ENCODE results near the gene TRABD2A. TPM values are rescaled to one million over a fixed set of nuclear protein-coding genes. Genes with fewer than 3 reads are reported as not detected.

TRABD2A gene
- total and polyA plus RNA-seq, 2 of the 13 experiments (the other 11 are each of a cell fraction or from before 2014, with no cell fraction given): 0.15 TPM; not detected in 1

DNA sequence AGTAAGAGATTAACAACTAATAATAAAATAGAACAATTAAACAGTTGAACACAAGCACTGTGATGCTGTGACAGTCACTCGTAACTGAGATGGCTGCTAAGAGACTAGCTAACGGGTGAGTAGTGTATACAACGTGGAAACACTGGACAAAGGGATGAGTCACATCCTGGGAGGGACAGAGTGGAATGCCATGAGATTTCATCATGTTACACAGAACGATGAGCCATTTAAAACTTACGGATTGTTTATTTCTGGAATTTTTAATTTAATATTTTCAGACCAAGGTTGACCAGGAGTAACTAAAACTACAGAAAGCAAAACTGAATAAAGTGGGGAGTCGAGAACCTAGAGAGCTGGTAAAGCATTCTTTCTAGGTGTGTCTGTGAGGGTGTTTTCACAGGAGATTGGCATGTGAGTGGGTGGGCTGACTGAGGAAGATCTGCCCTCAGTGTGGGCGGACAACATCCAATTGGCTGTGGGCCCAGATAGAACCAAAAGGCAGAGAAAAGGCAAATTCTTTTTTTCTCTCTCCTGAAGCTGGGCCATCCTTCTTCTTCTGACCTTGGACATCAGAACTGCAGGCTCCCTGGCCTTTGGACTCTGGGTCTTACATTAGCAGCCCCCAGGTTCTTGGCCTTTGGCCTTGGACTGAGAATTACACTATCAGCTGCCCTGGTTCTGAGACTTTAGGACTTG is 39.1 kb upstream of the TRABD2A start (continued):
- TF ChIP-seq ZNF800 (CRISPR knock-in tag; IDR thresholded peaks at IDR 0.05): no peak
- TF ChIP-seq ARHGAP35 (CRISPR knock-in tag; IDR thresholded peaks at IDR 0.05; ENCODE audit: borderline replicate concordance): no peak
- 0 out of 2 replicates have a peak, but pooled peaks have one; percentile 59 for TF ChIP-seq ZNF589 (CRISPR knock-in tag; conservative IDR thresholded peaks at IDR 0.05)
- TF ChIP-seq, protein P1, sequence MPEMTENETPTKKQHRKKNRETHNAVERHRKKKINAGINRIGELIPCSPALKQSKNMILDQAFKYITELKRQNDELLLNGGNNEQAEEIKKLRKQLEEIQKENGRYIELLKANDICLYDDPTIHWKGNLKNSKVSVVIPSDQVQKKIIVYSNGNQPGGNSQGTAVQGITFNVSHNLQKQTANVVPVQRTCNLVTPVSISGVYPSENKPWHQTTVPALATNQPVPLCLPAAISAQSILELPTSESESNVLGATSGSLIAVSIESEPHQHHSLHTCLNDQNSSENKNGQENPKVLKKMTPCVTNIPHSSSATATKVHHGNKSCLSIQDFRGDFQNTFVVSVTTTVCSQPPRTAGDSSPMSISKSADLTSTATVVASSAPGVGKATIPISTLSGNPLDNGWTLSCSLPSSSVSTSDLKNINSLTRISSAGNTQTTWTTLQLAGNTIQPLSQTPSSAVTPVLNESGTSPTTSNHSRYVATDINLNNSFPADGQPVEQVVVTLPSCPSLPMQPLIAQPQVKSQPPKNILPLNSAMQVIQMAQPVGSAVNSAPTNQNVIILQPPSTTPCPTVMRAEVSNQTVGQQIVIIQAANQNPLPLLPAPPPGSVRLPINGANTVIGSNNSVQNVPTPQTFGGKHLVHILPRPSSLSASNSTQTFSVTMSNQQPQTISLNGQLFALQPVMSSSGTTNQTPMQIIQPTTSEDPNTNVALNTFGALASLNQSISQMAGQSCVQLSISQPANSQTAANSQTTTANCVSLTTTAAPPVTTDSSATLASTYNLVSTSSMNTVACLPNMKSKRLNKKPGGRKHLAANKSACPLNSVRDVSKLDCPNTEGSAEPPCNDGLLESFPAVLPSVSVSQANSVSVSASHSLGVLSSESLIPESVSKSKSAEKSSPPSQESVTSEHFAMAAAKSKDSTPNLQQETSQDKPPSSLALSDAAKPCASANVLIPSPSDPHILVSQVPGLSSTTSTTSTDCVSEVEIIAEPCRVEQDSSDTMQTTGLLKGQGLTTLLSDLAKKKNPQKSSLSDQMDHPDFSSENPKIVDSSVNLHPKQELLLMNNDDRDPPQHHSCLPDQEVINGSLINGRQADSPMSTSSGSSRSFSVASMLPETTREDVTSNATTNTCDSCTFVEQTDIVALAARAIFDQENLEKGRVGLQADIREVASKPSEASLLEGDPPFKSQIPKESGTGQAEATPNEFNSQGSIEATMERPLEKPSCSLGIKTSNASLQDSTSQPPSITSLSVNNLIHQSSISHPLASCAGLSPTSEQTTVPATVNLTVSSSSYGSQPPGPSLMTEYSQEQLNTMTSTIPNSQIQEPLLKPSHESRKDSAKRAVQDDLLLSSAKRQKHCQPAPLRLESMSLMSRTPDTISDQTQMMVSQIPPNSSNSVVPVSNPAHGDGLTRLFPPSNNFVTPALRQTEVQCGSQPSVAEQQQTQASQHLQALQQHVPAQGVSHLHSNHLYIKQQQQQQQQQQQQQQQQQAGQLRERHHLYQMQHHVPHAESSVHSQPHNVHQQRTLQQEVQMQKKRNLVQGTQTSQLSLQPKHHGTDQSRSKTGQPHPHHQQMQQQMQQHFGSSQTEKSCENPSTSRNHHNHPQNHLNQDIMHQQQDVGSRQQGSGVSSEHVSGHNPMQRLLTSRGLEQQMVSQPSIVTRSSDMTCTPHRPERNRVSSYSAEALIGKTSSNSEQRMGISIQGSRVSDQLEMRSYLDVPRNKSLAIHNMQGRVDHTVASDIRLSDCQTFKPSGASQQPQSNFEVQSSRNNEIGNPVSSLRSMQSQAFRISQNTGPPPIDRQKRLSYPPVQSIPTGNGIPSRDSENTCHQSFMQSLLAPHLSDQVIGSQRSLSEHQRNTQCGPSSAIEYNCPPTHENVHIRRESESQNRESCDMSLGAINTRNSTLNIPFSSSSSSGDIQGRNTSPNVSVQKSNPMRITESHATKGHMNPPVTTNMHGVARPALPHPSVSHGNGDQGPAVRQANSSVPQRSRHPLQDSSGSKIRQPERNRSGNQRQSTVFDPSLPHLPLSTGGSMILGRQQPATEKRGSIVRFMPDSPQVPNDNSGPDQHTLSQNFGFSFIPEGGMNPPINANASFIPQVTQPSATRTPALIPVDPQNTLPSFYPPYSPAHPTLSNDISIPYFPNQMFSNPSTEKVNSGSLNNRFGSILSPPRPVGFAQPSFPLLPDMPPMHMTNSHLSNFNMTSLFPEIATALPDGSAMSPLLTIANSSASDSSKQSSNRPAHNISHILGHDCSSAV (CRISPR knock-in tag; IDR thresholded peaks at IDR 0.05; ENCODE audit: borderline replicate concordance): no peak
- TF ChIP-seq, protein P2, sequence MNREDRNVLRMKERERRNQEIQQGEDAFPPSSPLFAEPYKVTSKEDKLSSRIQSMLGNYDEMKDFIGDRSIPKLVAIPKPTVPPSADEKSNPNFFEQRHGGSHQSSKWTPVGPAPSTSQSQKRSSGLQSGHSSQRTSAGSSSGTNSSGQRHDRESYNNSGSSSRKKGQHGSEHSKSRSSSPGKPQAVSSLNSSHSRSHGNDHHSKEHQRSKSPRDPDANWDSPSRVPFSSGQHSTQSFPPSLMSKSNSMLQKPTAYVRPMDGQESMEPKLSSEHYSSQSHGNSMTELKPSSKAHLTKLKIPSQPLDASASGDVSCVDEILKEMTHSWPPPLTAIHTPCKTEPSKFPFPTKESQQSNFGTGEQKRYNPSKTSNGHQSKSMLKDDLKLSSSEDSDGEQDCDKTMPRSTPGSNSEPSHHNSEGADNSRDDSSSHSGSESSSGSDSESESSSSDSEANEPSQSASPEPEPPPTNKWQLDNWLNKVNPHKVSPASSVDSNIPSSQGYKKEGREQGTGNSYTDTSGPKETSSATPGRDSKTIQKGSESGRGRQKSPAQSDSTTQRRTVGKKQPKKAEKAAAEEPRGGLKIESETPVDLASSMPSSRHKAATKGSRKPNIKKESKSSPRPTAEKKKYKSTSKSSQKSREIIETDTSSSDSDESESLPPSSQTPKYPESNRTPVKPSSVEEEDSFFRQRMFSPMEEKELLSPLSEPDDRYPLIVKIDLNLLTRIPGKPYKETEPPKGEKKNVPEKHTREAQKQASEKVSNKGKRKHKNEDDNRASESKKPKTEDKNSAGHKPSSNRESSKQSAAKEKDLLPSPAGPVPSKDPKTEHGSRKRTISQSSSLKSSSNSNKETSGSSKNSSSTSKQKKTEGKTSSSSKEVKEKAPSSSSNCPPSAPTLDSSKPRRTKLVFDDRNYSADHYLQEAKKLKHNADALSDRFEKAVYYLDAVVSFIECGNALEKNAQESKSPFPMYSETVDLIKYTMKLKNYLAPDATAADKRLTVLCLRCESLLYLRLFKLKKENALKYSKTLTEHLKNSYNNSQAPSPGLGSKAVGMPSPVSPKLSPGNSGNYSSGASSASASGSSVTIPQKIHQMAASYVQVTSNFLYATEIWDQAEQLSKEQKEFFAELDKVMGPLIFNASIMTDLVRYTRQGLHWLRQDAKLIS (CRISPR knock-in tag; IDR thresholded peaks at IDR 0.05): no peak
- TF ChIP-seq, protein P3, sequence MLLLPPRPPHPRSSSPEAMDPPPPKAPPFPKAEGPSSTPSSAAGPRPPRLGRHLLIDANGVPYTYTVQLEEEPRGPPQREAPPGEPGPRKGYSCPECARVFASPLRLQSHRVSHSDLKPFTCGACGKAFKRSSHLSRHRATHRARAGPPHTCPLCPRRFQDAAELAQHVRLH (CRISPR knock-in tag; IDR thresholded peaks at IDR 0.05; ENCODE audit: borderline replicate concordance, low read depth): no peak
- TF ChIP-seq RNF219 (CRISPR knock-in tag; IDR thresholded peaks at IDR 0.05): peak; percentile 93; the same call in 1 of the 2 replicates
- TF ChIP-seq ZNF639 (CRISPR knock-in tag; conservative IDR thresholded peaks at IDR 0.05): no peak
